Endothelial cell of umbilical vein (primary cell): ENCODE results near the gene RNF222. TPM values are rescaled to one million over a fixed set of nuclear protein-coding genes. Genes with fewer than 3 reads are reported as not detected.

Source experiments
- BruUV-seq: library from RNA; stranded (reverse); fragments of 400-500 nt; replicated peaks from 2 replicates; lab custom pipeline; 2021; lab: Mats Ljungman, UMichigan
- CTCF ChIA-PET: fragments of 300-600, 350-600 bp; sonication (Branson Sonifier 250); formaldehyde crosslinking; loops from one replicate; lab custom pipeline; 2021; ENCODE audit warnings: antibody characterized with exemption, inconsistent platforms; lab: Charles Lee
- POLR2A ChIA-PET: fragments of 300-600, 350-600 bp; sonication (Branson Sonifier 250); formaldehyde crosslinking; loops from one replicate; lab custom pipeline; 2021; ENCODE audit warnings: antibody characterized with exemption, inconsistent platforms; lab: Charles Lee
- DNase-seq: peaks from one replicate; pipeline ENCODE4 v3.0.0-alpha.2; 2011; ENCODE audit warnings: low read depth, low spot score
- FAIRE-seq: peaks from 2 replicates; lab custom pipeline; 2011; peaks lifted over from hg19 to GRCh38; lab: Jason Lieb, UNC
- H2AFZ ChIP-seq: 2 replicates; pipeline ENCODE4 v1.6.0; 2012; ENCODE audit warnings: low read depth, low read length, control low read depth, inconsistent platforms
- H3K27ac ChIP-seq: 2 replicates; pipeline ENCODE4 v1.5.1; 2011; ENCODE audit warnings: low read depth, mild to moderate bottlenecking, control low read depth, low read length, moderate library complexity; ENCODE audit not compliant: insufficient read depth
- H3K27me3 ChIP-seq, 2 experiments: 2 replicates each; pipeline versions ENCODE4 v1.6.0 to v1.6.1; 2011; ENCODE audit warnings: low read length in 2 of 2, mixed read lengths in 1 of 2; ENCODE audit not compliant: control insufficient read depth in 2 of 2, insufficient read depth in 2 of 2
- H3K36me3 ChIP-seq, 2 experiments: 2 replicates in 1 of 2; 3 replicates in 1 of 2; pipeline ENCODE4 v1.5.1; 2011; ENCODE audit warnings: low read length in 2 of 2, mild to moderate bottlenecking in 1 of 2, moderate library complexity in 1 of 2; ENCODE audit not compliant: control insufficient read depth in 2 of 2, insufficient read depth in 2 of 2; ENCODE audit errors: extremely low read depth in 1 of 2
- H3K4me1 ChIP-seq: 3 replicates; pipeline ENCODE4 v1.5.1; 2011; ENCODE audit warnings: mild to moderate bottlenecking, low read length; ENCODE audit not compliant: control insufficient read depth, insufficient read depth; ENCODE audit errors: extremely low read depth
- H3K4me2 ChIP-seq: 2 replicates; pipeline ENCODE4 v1.6.1; 2011; ENCODE audit warnings: low read length, control low read depth, mixed read lengths; ENCODE audit not compliant: insufficient read depth
- H3K4me3 ChIP-seq, 3 experiments: fragments of 200-600 bp in 1 of 3; sonication (generic), shearing (Covaris generic) in 1 of 3; replicated peaks in 1 of 3; 2 replicates each; pipeline ENCODE4 v1.5.1; 2011 to 2016; ENCODE audit warnings: control low read depth in 3 of 3, low read length in 3 of 3, mild to moderate bottlenecking in 2 of 3, inconsistent platforms in 1 of 3, low read depth in 1 of 3, moderate library complexity in 1 of 3; ENCODE audit not compliant: insufficient read depth in 1 of 3
- H3K79me2 ChIP-seq: 2 replicates; pipeline ENCODE4 v1.6.0; 2012; ENCODE audit warnings: low read length, inconsistent platforms; ENCODE audit not compliant: control insufficient read depth, insufficient read depth
- H3K9ac ChIP-seq: replicated peaks from 2 replicates; pipeline ENCODE3; 2011; ENCODE audit warnings: low read length, control low read depth; ENCODE audit not compliant: insufficient read depth; ENCODE audit errors: extremely low read depth
- H3K9me1 ChIP-seq: replicated peaks from 3 replicates; pipeline ENCODE4 v1.6.0; 2011; ENCODE audit warnings: mild to moderate bottlenecking, low read length; ENCODE audit not compliant: control insufficient read depth, insufficient read depth; ENCODE audit errors: extremely low read depth
- H3K9me3 ChIP-seq: replicated peaks from 2 replicates; pipeline ENCODE4 v1.5.1; 2012; ENCODE audit warnings: low read length, inconsistent platforms; ENCODE audit not compliant: control insufficient read depth, insufficient read depth
- H4K20me1 ChIP-seq: replicated peaks from 2 replicates; pipeline ENCODE3; 2011; ENCODE audit warnings: mild to moderate bottlenecking, low read length; ENCODE audit not compliant: control insufficient read depth, insufficient read depth; ENCODE audit errors: extremely low read depth
- FOS ChIP-seq: IDR thresholded peaks from 2 replicates; pipeline ENCODE4 v1.6.1; 2011; ENCODE audit warnings: mild to moderate bottlenecking, low read length, moderate library complexity, borderline replicate concordance; ENCODE audit not compliant: insufficient read depth
- GATA2 ChIP-seq: IDR thresholded peaks from 2 replicates; pipeline ENCODE4 v1.7.0; 2011; ENCODE audit warnings: low read depth, mild to moderate bottlenecking, moderate library complexity, mixed read lengths, low read length; ENCODE audit not compliant: insufficient read length, insufficient read depth
- MAX ChIP-seq: IDR thresholded peaks from 2 replicates; pipeline ENCODE4 v1.6.1; 2011; ENCODE audit not compliant: insufficient read depth, insufficient read length
- POLR2A ChIP-seq: IDR thresholded peaks from 2 replicates; pipeline ENCODE4 v1.6.1; 2012; ENCODE audit warnings: low read depth, mild to moderate bottlenecking, control low read depth, low read length
- POLR2AphosphoS5 ChIP-seq: IDR thresholded peaks from 2 replicates; pipeline ENCODE4 v1.6.1; 2012; ENCODE audit warnings: low read depth, mild to moderate bottlenecking, control low read depth, low read length, moderate library complexity; ENCODE audit not compliant: insufficient read depth
- dilution Hi-C: fragments of 300-500 bp; cut with MboI; formaldehyde crosslinking; loops from one replicate; pipeline ENCODE4 v1.15.0; 2019; ENCODE audit warnings: low sequenced_read_pairs; ENCODE audit not compliant: extremely low pct_ligation_motif_present
- intact Hi-C: fragments of 100-400 bp; cut with micrococcal nuclease; formaldehyde crosslinking; loops from one replicate; pipeline ENCODE4 v1.10.0; 2022
- polyA plus RNA-seq, 4 experiments: library from polyadenylated mRNA; depleted of rRNA in 3 of 4; stranded (reverse) in 3 of 4; unstranded in 1 of 4; fragments of >200 nt; gene quantifications; 2 replicates each; pipeline versions ENCODE4 v1.2.1 to v1.2.3, GENCODE V29; 2011 to 2012; ENCODE audit warnings: missing spikeins in 1 of 4
- total RNA-seq: library from RNA; stranded (reverse); gene quantifications from 2 replicates; pipeline ENCODE4 v1.2.3, GENCODE V29; 2021

The RNF222 gene
- total and polyA plus RNA-seq, 2 donors (not counting 3 experiments of a cell fraction or from before 2014, with no cell fraction given), result not detected

DNA sequence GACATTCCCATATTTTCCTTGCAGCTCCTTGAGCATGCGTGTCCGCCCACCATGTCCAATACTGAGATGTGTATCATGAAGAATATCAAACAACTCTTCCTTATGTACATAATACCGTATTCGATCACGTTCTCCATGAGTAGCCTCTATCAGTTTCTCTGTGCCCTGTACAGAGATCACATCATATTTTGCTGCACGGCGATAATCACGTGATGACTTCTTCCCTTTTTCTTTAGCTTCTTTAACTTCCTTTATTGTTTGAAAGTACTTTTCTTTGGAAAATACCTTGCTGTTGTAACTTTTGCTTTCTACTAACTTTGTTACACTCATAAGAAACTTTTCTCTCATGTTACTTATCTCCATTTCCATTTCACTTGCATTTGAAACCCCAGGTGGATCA is 27.7 kb downstream of the RNF222 start:
- no TSS peak for BruUV-seq
- Histone ChIP-seq H3K27ac (no peak overlapping the region), H3K4me1 (peaks cover 19% of the 10 kb centered on the region), H3K9me3 (no peaks in the 10 kb centered on the region), H3K27me3 (no peaks in the 10 kb centered on the region), H3K36me3 (peaks cover 4 to 10% of the 10 kb centered on the region in 2 experiments), H3K9me1 (no peaks in the 10 kb centered on the region), H2AFZ (no peak overlapping the region), H4K20me1 (no peaks in the 10 kb centered on the region), H3K4me2 (no peak overlapping the region), H3K79me2 (no peaks in the 10 kb centered on the region), H3K9ac (no peak overlapping the region), H3K4me3 (no peak overlapping the region)
- no peak for FAIRE-seq
- intact Hi-C loops (no loop called here), dilution Hi-C loops (no loop called here)
- POLR2A ChIA-PET, result no interaction called here
- no peak for DNase-seq
- CTCF ChIA-PET, result interaction anchor here (1.1 to 1.6 kb wide), 2 partner anchors 9 to 10 kb away, joined by 4 read pairs; no protein-coding TSS in a partner anchor
- TF ChIP-seq FOS, result no peak
- no peak for TF ChIP-seq POLR2A
- TF ChIP-seq GATA2, result no peak

DNA sequence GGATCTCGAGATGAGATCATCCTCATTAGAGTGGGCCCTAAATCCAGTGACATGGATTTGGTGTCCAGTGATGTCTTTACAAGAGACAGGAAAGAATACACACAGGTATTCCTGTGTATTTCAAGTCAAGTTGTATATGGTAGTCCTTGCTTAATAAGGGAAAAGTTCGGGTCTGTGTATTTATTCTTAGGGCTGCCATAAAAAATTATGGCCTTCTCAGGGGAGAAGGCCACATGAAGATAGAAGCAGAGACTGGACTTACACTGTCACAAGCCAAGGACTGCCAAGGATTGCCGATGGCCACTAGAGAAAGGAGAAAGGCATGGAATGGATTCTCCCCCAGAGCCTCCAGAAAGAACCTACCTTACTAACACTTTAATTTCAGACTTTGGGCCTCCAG is 29.4 kb downstream of the RNF222 start:
- TF ChIP-seq POLR2AphosphoS5, result no peak
- TF ChIP-seq MAX, result no peak
- TF ChIP-seq FOS, result no peak
- ChIA-PET POLR2A (no interaction called here), CTCF (no interaction called here)
- H3K36me3 ChIP-seq, result peaks cover 4 to 10% of the 10 kb centered on the region in 2 experiments
- H3K9ac ChIP-seq, result no peak overlapping the region
- no peak overlapping the region for H3K4me3 ChIP-seq
- no peaks in the 10 kb centered on the region for H4K20me1 ChIP-seq
- H3K79me2 ChIP-seq, result no peaks in the 10 kb centered on the region
- dilution Hi-C loops, result no loop called here
- no peaks in the 10 kb centered on the region for H3K9me1 ChIP-seq
- no peak overlapping the region for H2AFZ ChIP-seq
- intact Hi-C loops, result no loop called here
- FAIRE-seq (no peak), DNase-seq (no peak)
- H3K27me3 ChIP-seq, result no peaks in the 10 kb centered on the region
- no TSS peak for BruUV-seq
- H3K9me3 ChIP-seq, result no peaks in the 10 kb centered on the region
- H3K27ac ChIP-seq, result no peak overlapping the region
- no peak overlapping the region for H3K4me2 ChIP-seq
- peaks cover 22% of the 10 kb centered on the region for H3K4me1 ChIP-seq
